GM18526 (cell line): ENCODE results near the gene TSPAN4.

Experiments used
- POLR2A ChIP-seq: IDR thresholded peaks from 3 replicates; pipeline ENCODE4 v1.6.1; 2011; ENCODE audit not compliant: insufficient read length; ENCODE audit errors: extremely low read depth

The TSPAN4 gene

GRCh38 chr11:859394-860131 is 16.9 kb downstream of the TSPAN4 start:
- no peak for TF ChIP-seq POLR2A

GRCh38 chr11:860234-861104 is 17.8 kb downstream of the TSPAN4 start:
- TF ChIP-seq POLR2A, result no peak

- no peak for TF ChIP-seq POLR2A
Measured at GRCh38 chr11:861105-861479, 18.4 kb downstream of the TSPAN4 start.

- no peak for TF ChIP-seq POLR2A
Measured at GRCh38 chr11:862081-862661, 19.5 kb downstream of the TSPAN4 start.

- TF ChIP-seq POLR2A, result no peak
Measured at GRCh38 chr11:862696-863022, 20.0 kb downstream of the TSPAN4 start.

- no peak for TF ChIP-seq POLR2A
Measured at GRCh38 chr11:863023-863909, 20.6 kb downstream of the TSPAN4 start.

- TF ChIP-seq POLR2A, result no peak
Measured at GRCh38 chr11:863910-864827, 21.5 kb downstream of the TSPAN4 start.

- no peak for TF ChIP-seq POLR2A
Measured at GRCh38 chr11:864898-865297, 22.2 kb downstream of the TSPAN4 start.

GRCh38 chr11:865462-866430 is 23.1 kb downstream of the TSPAN4 start:
- TF ChIP-seq POLR2A, result no peak

GRCh38 chr11:866481-866880 is 23.8 kb downstream of the TSPAN4 start:
- no peak for TF ChIP-seq POLR2A

GRCh38 chr11:867856-868358 is 25.3 kb downstream of the TSPAN4 start:
- TF ChIP-seq POLR2A, result no peak

GRCh38 chr11:868394-868793 is 25.7 kb downstream of the TSPAN4 start:
- no peak for TF ChIP-seq POLR2A

- TF ChIP-seq POLR2A, result no peak
Measured at GRCh38 chr11:868802-869201, 26.1 kb downstream of the TSPAN4 start.
